ENCODE measurements around the gene RUVBL2. TPM values are rescaled to one million over a fixed set of nuclear protein-coding genes. Genes with fewer than 3 reads are reported as not detected.
"Not testable (repeated sequence)": the region's sequence is repeated elsewhere in the genome, so short reads cannot be mapped to it uniquely, and the experiment has no call there.

RUVBL2 gene
- total RNA-seq, 1 experiment from 2014 or later: 270 TPM

DNA sequence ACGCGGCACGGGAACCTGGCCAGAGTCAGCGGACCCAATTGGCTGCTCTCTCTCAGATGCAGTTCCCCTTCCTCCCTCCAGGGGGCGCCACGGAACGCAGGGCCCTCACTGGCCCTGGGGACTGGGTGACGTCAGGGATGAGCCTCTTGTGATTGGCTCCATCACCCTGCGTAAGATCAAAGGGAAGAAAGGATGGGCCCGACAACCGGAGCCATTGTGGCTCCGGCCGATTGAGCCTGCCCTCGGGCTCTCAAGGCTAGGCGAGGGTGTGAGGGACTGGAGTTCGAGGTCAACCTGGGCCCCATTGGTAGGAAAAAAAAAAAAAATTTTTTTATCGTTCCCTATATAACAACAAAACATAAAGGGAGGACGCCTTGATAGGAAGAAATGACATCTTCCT, 43.1 kb downstream of the RUVBL2 start, which contains the start of gene CGB1:
CGB1 (minus strand) TSS at position 81 of the 400 bp plus-strand sequence. CDS start 184 bp downstream, outside the sequence.
- H2AFZ ChIP-seq (ENCODE audit: low read depth, low read length, poor library complexity, severe bottlenecking); H3K36me3 ChIP-seq (ENCODE audit: control insufficient read depth in 1 of 2, insufficient read depth in 2 of 2, low read length in 2 of 2); H3K4me3 ChIP-seq (replicated peaks in 1 of 2; ENCODE audit: low read depth in 1 of 2, low read length in 2 of 2); DNase-seq (ENCODE audit: low read depth, low spot score); H3K27me3 ChIP-seq (ENCODE audit: insufficient read depth, low read length); RAD21 ChIA-PET (ENCODE audit: low non-redundant PET in 1 of 2, low total read pairs in 2 of 2, uncharacterized antibody in 2 of 2, unreplicated experiment in 2 of 2); POLR2A ChIA-PET; CTCF ChIA-PET; H3K9me2 ChIP-seq (ENCODE audit: insufficient read depth); H3K79me2 ChIP-seq (ENCODE audit: insufficient read depth, low read length); intact Hi-C loops (cut with micrococcal nuclease); H3K27ac ChIP-seq (ENCODE audit: low read depth, low read length); H3K9me3 ChIP-seq (ENCODE audit: control insufficient read depth in 1 of 2, insufficient read depth in 1 of 2, low read depth in 1 of 2, low read length in 2 of 2); H3K9ac ChIP-seq (ENCODE audit: low read length); BruUV-seq (replicated peaks); H4K20me1 ChIP-seq (ENCODE audit: insufficient read depth): not testable (repeated sequence)
- peaks cover 15 to 31% of the 10 kb centered on the region in 2 experiments for H3K4me1 ChIP-seq (ENCODE audit: control insufficient read depth in 1 of 2, insufficient read depth in 2 of 2, low read length in 2 of 2)
- peak; percentile 98 for TF ChIP-seq TCF7L2 (IDR thresholded peaks at IDR 0.05; ENCODE audit: borderline replicate concordance, extremely low read depth, insufficient read depth, insufficient read length)
- TF ChIP-seq RAD21 (IDR thresholded peaks at IDR 0.05; ENCODE audit: low read depth): peak; percentile 59
- peak; percentile 40 to 93 (median 83); a peak in 5 of 6 replicates for TF ChIP-seq CTCF (IDR thresholded peaks at IDR 0.05 in 2 of 3, conservative IDR thresholded peaks at IDR 0.05 in 1 of 3; ENCODE audit: borderline replicate concordance in 1 of 3, insufficient read depth in 1 of 3, low read depth in 2 of 3, low read length in 2 of 3)
- TF ChIP-seq SP1 (IDR thresholded peaks at IDR 0.05; ENCODE audit: low read depth): 0 out of 2 replicates have a peak, but pooled peaks have one; percentile 23
- peak; percentile 69 for ATAC-seq
- peak within 1 kb of the TSS; percentile 28; the same call in 1 of the 2 replicates for H3K4me2 ChIP-seq (ENCODE audit: low read length)

- H3K4me2 ChIP-seq (ENCODE audit: low read length): peak overlapping the region; percentile 65
- 0 out of 2 replicates have a peak overlapping the region, but pooled peaks have one; percentile 32 for H3K9ac ChIP-seq (ENCODE audit: low read length)
- H3K9me2 ChIP-seq (ENCODE audit: insufficient read depth); BruUV-seq (replicated peaks); intact Hi-C loops (cut with micrococcal nuclease); H3K36me3 ChIP-seq (ENCODE audit: control insufficient read depth in 1 of 2, insufficient read depth in 2 of 2, low read length in 2 of 2); H3K79me2 ChIP-seq (ENCODE audit: insufficient read depth, low read length); H2AFZ ChIP-seq (ENCODE audit: low read depth, low read length, poor library complexity, severe bottlenecking); ATAC-seq; H3K9me3 ChIP-seq (ENCODE audit: control insufficient read depth in 1 of 2, insufficient read depth in 1 of 2, low read depth in 1 of 2, low read length in 2 of 2); CTCF ChIA-PET; RAD21 ChIA-PET (ENCODE audit: low non-redundant PET in 1 of 2, low total read pairs in 2 of 2, uncharacterized antibody in 2 of 2, unreplicated experiment in 2 of 2); DNase-seq (ENCODE audit: low read depth, low spot score); H3K27me3 ChIP-seq (ENCODE audit: insufficient read depth, low read length); H4K20me1 ChIP-seq (ENCODE audit: insufficient read depth); POLR2A ChIA-PET: not testable (repeated sequence)
- H3K4me3 ChIP-seq (replicated peaks in 1 of 2; ENCODE audit: low read depth in 1 of 2, low read length in 2 of 2): peak overlapping the region in 1 of 2 experiments; percentile 32; a peak in 1 of 4 replicates
- peaks cover 25 to 44% of the 10 kb centered on the region in 2 experiments for H3K4me1 ChIP-seq (ENCODE audit: control insufficient read depth in 1 of 2, insufficient read depth in 2 of 2, low read length in 2 of 2)
- H3K27ac ChIP-seq (ENCODE audit: low read depth, low read length): peak overlapping the region; percentile 60
These were observed 44.4 kb downstream of the RUVBL2 start for GRCh38 chr19:49038111-49038510.
